ENCODE data around the gene TMEM134.
"Not testable (repeated sequence)": the region's sequence is repeated elsewhere in the genome, so short reads cannot be mapped to it uniquely, and the experiment has no call there.

TMEM134 gene

GRCh38 chr11:67439321-67440228 is 29.5 kb downstream of the TMEM134 start:
- DNase-seq: peak in 11 of 56 donors; percentile 5 to 71 (median 37)

GRCh38 chr11:67438158-67438902 is 30.7 kb downstream of the TMEM134 start:
- no peak for DNase-seq

GRCh38 chr11:67437809-67438157 is 31.3 kb downstream of the TMEM134 start:
- no peak for DNase-seq

GRCh38 chr11:67437082-67437808 is 31.8 kb downstream of the TMEM134 start, which contains the start of gene PTPRCAP:
Gene PTPRCAP (minus strand): TSS chr11:67437682. CDS start chr11:67437619, 63 bp downstream.
- DNase-seq: no peak

- no peak for DNase-seq
These were observed 32.5 kb downstream of the TMEM134 start for GRCh38 chr11:67436459-67437081.

GRCh38 chr11:67435727-67436458 is 33.2 kb downstream of the TMEM134 start:
- no peak for DNase-seq

GRCh38 chr11:67435031-67435726 is 33.9 kb downstream of the TMEM134 start:
- DNase-seq: no peak

GRCh38 chr11:67434395-67434881 is 34.6 kb downstream of the TMEM134 start:
- DNase-seq: no peak

- no peak for DNase-seq
These were observed 35.3 kb downstream of the TMEM134 start for GRCh38 chr11:67433536-67434394.

GRCh38 chr11:67432655-67433349 is 36.2 kb downstream of the TMEM134 start:
- no peak for DNase-seq

GRCh38 chr11:67431346-67432249 is 37.5 kb downstream of the TMEM134 start:
- no peak for DNase-seq

GRCh38 chr11:67429722-67430121 is 39.3 kb downstream of the TMEM134 start:
- no peak for DNase-seq

GRCh38 chr11:67429038-67429668 is 39.9 kb downstream of the TMEM134 start:
- DNase-seq: no peak

GRCh38 chr11:67428052-67429001 is 40.7 kb downstream of the TMEM134 start, which contains the start of gene RPS6KB2:
Gene RPS6KB2 (plus strand): TSS chr11:67428494. CDS start chr11:67428546, 52 bp downstream.
- peak; percentile 81 to 99 (median 95) for DNase-seq

- not testable (repeated sequence) for DNase-seq
These were observed 41.6 kb downstream of the TMEM134 start for GRCh38 chr11:67427364-67427859.
